Measurements from ENCODE around the gene GPR12. TPM values are rescaled to one million over a fixed set of nuclear protein-coding genes. Genes with fewer than 3 reads are reported as not detected.

Gene GPR12
- polyA plus RNA-seq, 1 donor from 2014 or later: 6.7 TPM

- no peaks in the 10 kb centered on the region for H3K79me2 ChIP-seq (replicated peaks; ENCODE audit: insufficient read depth, low read length)
- TF ChIP-seq SMC3 (conservative IDR thresholded peaks at IDR 0.05; ENCODE audit: poor library complexity): no peak
- TF ChIP-seq RAD21 (conservative IDR thresholded peaks at IDR 0.05): no peak
- no peak for TF ChIP-seq TAF1 (IDR thresholded peaks at IDR 0.05; ENCODE audit: low read depth)
- TF ChIP-seq POLR2AphosphoS5 (IDR thresholded peaks at IDR 0.05): no peak
- TF ChIP-seq, protein P1, sequence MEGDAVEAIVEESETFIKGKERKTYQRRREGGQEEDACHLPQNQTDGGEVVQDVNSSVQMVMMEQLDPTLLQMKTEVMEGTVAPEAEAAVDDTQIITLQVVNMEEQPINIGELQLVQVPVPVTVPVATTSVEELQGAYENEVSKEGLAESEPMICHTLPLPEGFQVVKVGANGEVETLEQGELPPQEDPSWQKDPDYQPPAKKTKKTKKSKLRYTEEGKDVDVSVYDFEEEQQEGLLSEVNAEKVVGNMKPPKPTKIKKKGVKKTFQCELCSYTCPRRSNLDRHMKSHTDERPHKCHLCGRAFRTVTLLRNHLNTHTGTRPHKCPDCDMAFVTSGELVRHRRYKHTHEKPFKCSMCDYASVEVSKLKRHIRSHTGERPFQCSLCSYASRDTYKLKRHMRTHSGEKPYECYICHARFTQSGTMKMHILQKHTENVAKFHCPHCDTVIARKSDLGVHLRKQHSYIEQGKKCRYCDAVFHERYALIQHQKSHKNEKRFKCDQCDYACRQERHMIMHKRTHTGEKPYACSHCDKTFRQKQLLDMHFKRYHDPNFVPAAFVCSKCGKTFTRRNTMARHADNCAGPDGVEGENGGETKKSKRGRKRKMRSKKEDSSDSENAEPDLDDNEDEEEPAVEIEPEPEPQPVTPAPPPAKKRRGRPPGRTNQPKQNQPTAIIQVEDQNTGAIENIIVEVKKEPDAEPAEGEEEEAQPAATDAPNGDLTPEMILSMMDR (IDR thresholded peaks at IDR 0.05; ENCODE audit: poor library complexity, severe bottlenecking): no peak
- no peak for TF ChIP-seq EP300 (conservative IDR thresholded peaks at IDR 0.05; ENCODE audit: poor library complexity, severe bottlenecking)
- TF ChIP-seq, protein P2, sequence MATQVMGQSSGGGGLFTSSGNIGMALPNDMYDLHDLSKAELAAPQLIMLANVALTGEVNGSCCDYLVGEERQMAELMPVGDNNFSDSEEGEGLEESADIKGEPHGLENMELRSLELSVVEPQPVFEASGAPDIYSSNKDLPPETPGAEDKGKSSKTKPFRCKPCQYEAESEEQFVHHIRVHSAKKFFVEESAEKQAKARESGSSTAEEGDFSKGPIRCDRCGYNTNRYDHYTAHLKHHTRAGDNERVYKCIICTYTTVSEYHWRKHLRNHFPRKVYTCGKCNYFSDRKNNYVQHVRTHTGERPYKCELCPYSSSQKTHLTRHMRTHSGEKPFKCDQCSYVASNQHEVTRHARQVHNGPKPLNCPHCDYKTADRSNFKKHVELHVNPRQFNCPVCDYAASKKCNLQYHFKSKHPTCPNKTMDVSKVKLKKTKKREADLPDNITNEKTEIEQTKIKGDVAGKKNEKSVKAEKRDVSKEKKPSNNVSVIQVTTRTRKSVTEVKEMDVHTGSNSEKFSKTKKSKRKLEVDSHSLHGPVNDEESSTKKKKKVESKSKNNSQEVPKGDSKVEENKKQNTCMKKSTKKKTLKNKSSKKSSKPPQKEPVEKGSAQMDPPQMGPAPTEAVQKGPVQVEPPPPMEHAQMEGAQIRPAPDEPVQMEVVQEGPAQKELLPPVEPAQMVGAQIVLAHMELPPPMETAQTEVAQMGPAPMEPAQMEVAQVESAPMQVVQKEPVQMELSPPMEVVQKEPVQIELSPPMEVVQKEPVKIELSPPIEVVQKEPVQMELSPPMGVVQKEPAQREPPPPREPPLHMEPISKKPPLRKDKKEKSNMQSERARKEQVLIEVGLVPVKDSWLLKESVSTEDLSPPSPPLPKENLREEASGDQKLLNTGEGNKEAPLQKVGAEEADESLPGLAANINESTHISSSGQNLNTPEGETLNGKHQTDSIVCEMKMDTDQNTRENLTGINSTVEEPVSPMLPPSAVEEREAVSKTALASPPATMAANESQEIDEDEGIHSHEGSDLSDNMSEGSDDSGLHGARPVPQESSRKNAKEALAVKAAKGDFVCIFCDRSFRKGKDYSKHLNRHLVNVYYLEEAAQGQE (IDR thresholded peaks at IDR 0.05; ENCODE audit: borderline replicate concordance): no peak
- TF ChIP-seq EZH2 (IDR thresholded peaks at IDR 0.05; ENCODE audit: borderline replicate concordance, insufficient read depth, low read length, poor library complexity, severe bottlenecking): no peak
- no peak for TF ChIP-seq MXI1 (conservative IDR thresholded peaks at IDR 0.05; ENCODE audit: poor library complexity, severe bottlenecking)
- H3K4me2 ChIP-seq (ENCODE audit: low read length): no peak overlapping the region
- no peak overlapping the region for H3K4me3 ChIP-seq (ENCODE audit: low read length)
- no peaks in the 10 kb centered on the region for H3K27me3 ChIP-seq (ENCODE audit: insufficient read depth, low read depth, low read length)
- H2AFZ ChIP-seq (ENCODE audit: low read depth, low read length): no peak overlapping the region
- H3K36me3 ChIP-seq (ENCODE audit: insufficient read depth, low read length): no peaks in the 10 kb centered on the region
- no peaks in the 10 kb centered on the region for H4K20me1 ChIP-seq (ENCODE audit: insufficient read depth)
- no peaks in the 10 kb centered on the region for H3F3A ChIP-seq (ENCODE audit: insufficient read depth, low read length, poor library complexity, severe bottlenecking)
- H3K9ac ChIP-seq (ENCODE audit: low read length): no peak overlapping the region
- no peak overlapping the region for H3K27ac ChIP-seq (ENCODE audit: low read length)
- H3K9me3 ChIP-seq (ENCODE audit: low read length): no peaks in the 10 kb centered on the region
- no peaks in the 10 kb centered on the region for H3K9me2 ChIP-seq (ENCODE audit: insufficient read depth, low read length)
Observed at GRCh38 chr13:26784704-26785639, 24.4 kb upstream of the GPR12 start.

DNA sequence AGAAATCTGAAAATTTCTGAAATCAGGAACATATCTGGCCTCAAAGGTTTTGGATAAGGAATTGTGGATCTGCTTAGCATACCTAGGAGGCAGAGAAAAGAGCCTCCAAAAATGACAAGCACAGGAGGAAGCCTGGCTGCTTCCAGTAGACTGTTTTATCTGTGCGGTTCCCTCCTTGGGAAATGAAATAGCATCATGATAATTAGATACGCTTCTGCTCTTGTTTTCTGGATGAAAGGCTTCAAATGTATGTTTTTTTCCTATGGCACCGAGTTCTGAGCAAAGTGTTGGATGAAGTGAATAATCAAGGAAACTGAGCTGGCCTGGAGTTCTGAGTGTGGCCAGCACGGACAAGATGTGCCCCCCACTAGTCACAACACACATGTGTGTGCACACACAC is 19.8 kb upstream of the GPR12 start:
- H3K36me3 ChIP-seq (ENCODE audit: insufficient read depth, low read length): no peaks in the 10 kb centered on the region
- no peak overlapping the region for H2AFZ ChIP-seq (ENCODE audit: low read depth, low read length)
- H3K27me3 ChIP-seq (ENCODE audit: insufficient read depth, low read depth, low read length): no peaks in the 10 kb centered on the region
- H3F3A ChIP-seq (ENCODE audit: insufficient read depth, low read length, poor library complexity, severe bottlenecking): no peaks in the 10 kb centered on the region
- TF ChIP-seq POLR2AphosphoS5 (IDR thresholded peaks at IDR 0.05) (no peak), RAD21 (conservative IDR thresholded peaks at IDR 0.05) (no peak), EP300 (conservative IDR thresholded peaks at IDR 0.05; ENCODE audit: poor library complexity, severe bottlenecking) (no peak), TAF1 (IDR thresholded peaks at IDR 0.05; ENCODE audit: low read depth) (no peak), EZH2 (IDR thresholded peaks at IDR 0.05; ENCODE audit: borderline replicate concordance, insufficient read depth, low read length, poor library complexity, severe bottlenecking) (no peak), SMC3 (conservative IDR thresholded peaks at IDR 0.05; ENCODE audit: poor library complexity) (no peak), MXI1 (conservative IDR thresholded peaks at IDR 0.05; ENCODE audit: poor library complexity, severe bottlenecking) (no peak)
- TF ChIP-seq, protein P2 (IDR thresholded peaks at IDR 0.05; ENCODE audit: borderline replicate concordance): no peak
- TF ChIP-seq, protein P1 (IDR thresholded peaks at IDR 0.05; ENCODE audit: poor library complexity, severe bottlenecking): no peak
- H3K9me2 ChIP-seq (ENCODE audit: insufficient read depth, low read length): no peaks in the 10 kb centered on the region
- H3K4me3 ChIP-seq (ENCODE audit: low read length): no peak overlapping the region
- no peak overlapping the region for H3K27ac ChIP-seq (ENCODE audit: low read length)
- no peaks in the 10 kb centered on the region for H4K20me1 ChIP-seq (ENCODE audit: insufficient read depth)
- no peak overlapping the region for H3K4me2 ChIP-seq (ENCODE audit: low read length)
- no peak overlapping the region for H3K9ac ChIP-seq (ENCODE audit: low read length)
- H3K79me2 ChIP-seq (replicated peaks; ENCODE audit: insufficient read depth, low read length): no peaks in the 10 kb centered on the region
- H3K9me3 ChIP-seq (ENCODE audit: low read length): no peaks in the 10 kb centered on the region
